K562 (cell line): Measurements from ENCODE around the gene STING1. TPM values are rescaled to one million over a fixed set of nuclear protein-coding genes. Genes with fewer than 3 reads are reported as not detected.
A peak's percentile ranks its signal among the peaks of the same experiment; 100 is the strongest.

ENCODE experiments used
- EP300 ChIP-seq: IDR thresholded peaks from 2 replicates; pipeline ENCODE4 v1.6.1; 2012; ENCODE audit warnings: low read length, improper control_type of control experiment
- FOXP1 ChIP-seq: sonication (generic); formaldehyde crosslinking; IDR thresholded peaks from 2 replicates; pipeline ENCODE4 v1.8.0; 2022; ENCODE audit warnings: mild to moderate bottlenecking, missing genetic modification reagents
- GABPA ChIP-seq: fragments of 200-800 bp; sonication (Bioruptor generic); conservative IDR thresholded peaks from 2 replicates; pipeline ENCODE4 v1.6.1; 2016; ENCODE audit warnings: low read depth, missing genetic modification characterization, missing compliant biosample characterization
- MAZ ChIP-seq, 2 experiments: fragments of 450-650 bp in 1 of 2; sonication (generic) in 1 of 2; formaldehyde crosslinking; IDR thresholded peaks in 1 of 2; conservative IDR thresholded peaks in 1 of 2; 2 replicates each; pipeline versions ENCODE4 v1.4.0 to v1.5.0; 2020; ENCODE audit warnings: mild to moderate bottlenecking in 1 of 2, missing genetic modification reagents in 1 of 2
- MTA2 ChIP-seq: fragments of 450-650 bp; IDR thresholded peaks from 2 replicates; pipeline ENCODE4 v1.6.1; 2016; ENCODE audit warnings: low read depth
- NBN ChIP-seq: fragments of 450-650 bp; IDR thresholded peaks from 2 replicates; pipeline ENCODE4 v1.6.1; 2016; ENCODE audit warnings: low read depth, mild to moderate bottlenecking
- NCOA1 ChIP-seq: fragments of 450-650 bp; IDR thresholded peaks from 2 replicates; pipeline ENCODE4 v1.6.1; 2016; ENCODE audit warnings: low read depth
- NFIC ChIP-seq: fragments of 450-650 bp; IDR thresholded peaks from 2 replicates; pipeline ENCODE4 v1.6.1; 2017; ENCODE audit warnings: mild to moderate bottlenecking, inconsistent platforms
- NFRKB ChIP-seq: fragments of 450-650 bp; IDR thresholded peaks from 2 replicates; pipeline ENCODE4 v1.6.1; 2016; ENCODE audit warnings: low read depth
- POLR2AphosphoS5 ChIP-seq: IDR thresholded peaks from 2 replicates; pipeline ENCODE4 v1.6.1; 2011; ENCODE audit warnings: mild to moderate bottlenecking, low read depth, low read length, moderate library complexity; ENCODE audit not compliant: control insufficient read depth, insufficient read depth
- RBBP5 ChIP-seq: fragments of 200-600 bp; sonication (generic); IDR thresholded peaks from 2 replicates; pipeline ENCODE4 v1.6.1; 2012; ENCODE audit warnings: borderline replicate concordance, mild to moderate bottlenecking, low read length, control low read depth, inconsistent platforms; ENCODE audit not compliant: insufficient read depth, poor library complexity, severe bottlenecking
- RCOR1 ChIP-seq, 2 experiments: IDR thresholded peaks; 2 replicates each; pipeline ENCODE4 v1.6.1; 2012; ENCODE audit warnings: low read depth in 2 of 2, low read length in 2 of 2, borderline replicate concordance in 1 of 2, improper control_type of control experiment in 1 of 2
- RFX1 ChIP-seq: fragments of 450-650 bp; IDR thresholded peaks from 2 replicates; pipeline ENCODE4 v1.6.1; 2016; ENCODE audit warnings: mild to moderate bottlenecking, moderate library complexity
- SMAD1 ChIP-seq: fragments of 150-350 bp; IDR thresholded peaks from 2 replicates; pipeline ENCODE4 v1.6.1; 2014; ENCODE audit warnings: low read length, low read depth; ENCODE audit not compliant: partially characterized antibody
- SP1 ChIP-seq: sonication (generic); formaldehyde crosslinking; IDR thresholded peaks from 2 replicates; pipeline ENCODE4 v1.8.1; 2022; ENCODE audit warnings: mild to moderate bottlenecking, missing genetic modification reagents
- SRF ChIP-seq, 2 experiments: fragments of 250-450, 450-650 bp in 1 of 2; sonication (Bioruptor Pico) in 1 of 2; sonication (generic) in 1 of 2; formaldehyde crosslinking; IDR thresholded peaks; 2 replicates each; pipeline versions ENCODE4 v1.5.0 to v1.5.1; 2020 to 2022; ENCODE audit warnings: mild to moderate bottlenecking in 1 of 2, missing genetic modification reagents in 1 of 2
- TOE1 ChIP-seq, 2 experiments: fragments of 450-650 bp in 1 of 2; sonication (generic) in 1 of 2; formaldehyde crosslinking in 1 of 2; IDR thresholded peaks; 2 replicates each; pipeline versions ENCODE4 v1.7.1 to v1.8.0; 2016 to 2022; ENCODE audit warnings: borderline replicate concordance in 2 of 2, mild to moderate bottlenecking in 2 of 2, antibody characterized with exemption in 1 of 2, inconsistent platforms in 1 of 2, low read depth in 1 of 2, missing genetic modification reagents in 1 of 2, moderate library complexity in 1 of 2
- ZNF445 ChIP-seq: fragments of 250-450 bp; sonication (Bioruptor Pico); IDR thresholded peaks from 2 replicates; pipeline ENCODE4 v1.4.0; 2020; ENCODE audit warnings: low read depth, mild to moderate bottlenecking, moderate library complexity
- ZNF589 ChIP-seq: fragments of 200-800 bp; sonication (Bioruptor generic); IDR thresholded peaks from 2 replicates; pipeline ENCODE4 v1.6.1; 2016; ENCODE audit warnings: low read depth, missing genetic modification characterization, missing compliant biosample characterization
- ZNF830 ChIP-seq: fragments of 250-450 bp; sonication (Bioruptor Pico); IDR thresholded peaks from 2 replicates; pipeline ENCODE4 v1.5.0; 2021; ENCODE audit warnings: mild to moderate bottlenecking
- polyA plus RNA-seq, 8 experiments: library from polyadenylated mRNA; depleted of rRNA in 4 of 8; stranded (reverse) in 5 of 8; unstranded in 3 of 8; fragments of >200 nt; fragmentation: Nextera tagmentation in 2 of 8; fragmentation: Illumina TruSeq in 1 of 8; extraction: Ambion mirVana in 2 of 8; extraction: Trizol in 1 of 8; gene quantifications; 2 replicates each; pipeline versions ENCODE4 v1.2.1 to v1.2.3, GENCODE V29; 2011 to 2014; ENCODE audit warnings: inconsistent platforms in 1 of 8, missing spikeins in 1 of 8
- total RNA-seq, 7 experiments: library from RNA; depleted of rRNA in 6 of 7; stranded (reverse); fragments of >200 nt in 6 of 7; fragmentation: Illumina TruSeq in 2 of 7; extraction: Trizol in 2 of 7; gene quantifications; 2 replicates each; pipeline versions ENCODE4 v1.2.1 to v1.2.3, GENCODE V29; 2011 to 2021; ENCODE audit warnings: low replicate concordance in 1 of 7
- TF ChIP-seq, protein P1 (sequence below): fragments of 450-650 bp; formaldehyde crosslinking; IDR thresholded peaks from 2 replicates; pipeline ENCODE4 v1.4.0; 2022; ENCODE audit warnings: mild to moderate bottlenecking, moderate library complexity
- TF ChIP-seq, protein P2 (sequence below): fragments of 250-450 bp; sonication (Bioruptor Pico); IDR thresholded peaks from 2 replicates; pipeline ENCODE4 v1.5.0; 2021
- TF ChIP-seq, protein P3 (sequence below): IDR thresholded peaks from 2 replicates; pipeline ENCODE4 v1.6.1; 2011; ENCODE audit warnings: borderline replicate concordance, low read depth, mild to moderate bottlenecking, moderate library complexity, low read length; ENCODE audit not compliant: insufficient read depth, poor library complexity, severe bottlenecking

Gene STING1
- total and polyA plus RNA-seq, 9 of the 15 experiments (the other 6 are each of a cell fraction or from before 2014, with no cell fraction given) = 20.8 to 69.1 (median 44.7) TPM

DNA sequence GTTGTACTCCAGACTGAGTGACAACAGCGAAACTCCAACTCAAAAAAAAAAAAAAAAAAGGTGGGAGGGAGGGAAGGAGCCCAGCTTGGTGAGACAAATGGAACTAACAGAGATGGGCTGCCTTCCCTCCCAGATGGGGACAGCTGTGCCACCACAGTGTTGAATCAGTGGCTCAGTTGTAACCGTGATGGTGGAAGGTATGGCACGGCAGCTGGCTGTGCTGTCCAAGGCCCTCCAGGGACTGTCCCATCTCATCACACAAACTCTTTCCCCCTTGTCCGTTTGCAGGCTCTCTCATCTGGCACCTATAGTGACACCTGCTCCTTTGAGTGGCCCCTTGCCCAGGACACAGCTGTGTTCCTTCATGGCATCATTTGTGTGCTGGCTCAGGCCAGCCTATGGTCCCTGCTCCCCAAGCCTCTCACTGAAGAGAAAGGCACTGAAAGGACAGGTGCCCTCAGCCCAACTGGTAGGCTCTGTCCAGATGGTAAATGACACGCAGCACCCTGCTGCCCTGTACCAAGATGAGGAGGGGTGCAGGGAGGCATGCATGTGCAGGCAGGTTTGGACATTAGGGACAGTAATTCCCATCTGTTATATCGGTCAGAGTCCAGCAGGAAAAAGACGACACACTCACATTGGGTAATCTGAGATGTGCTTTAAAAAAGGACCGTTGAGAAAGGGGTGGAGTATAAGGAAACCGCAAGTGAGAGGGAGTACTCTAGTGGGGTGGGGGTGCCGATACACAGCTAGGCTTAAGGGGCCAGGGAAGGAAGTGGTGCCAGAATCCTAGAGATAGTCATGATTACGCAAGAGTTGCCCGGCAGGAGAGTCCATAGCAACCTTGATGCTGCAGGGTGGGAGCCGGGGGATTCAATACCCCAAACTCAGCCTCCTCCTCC is 7.4 kb downstream of the STING1 start (continued):
- peak; percentile 72 for TF ChIP-seq NFIC
- TF ChIP-seq SRF (CRISPR knock-in tag; IDR thresholded peaks at IDR 0.05) = 0 out of 4 replicates have a peak, but pooled peaks of 1 of the 2 experiments have one; percentile 28
- TF ChIP-seq, protein P1, sequence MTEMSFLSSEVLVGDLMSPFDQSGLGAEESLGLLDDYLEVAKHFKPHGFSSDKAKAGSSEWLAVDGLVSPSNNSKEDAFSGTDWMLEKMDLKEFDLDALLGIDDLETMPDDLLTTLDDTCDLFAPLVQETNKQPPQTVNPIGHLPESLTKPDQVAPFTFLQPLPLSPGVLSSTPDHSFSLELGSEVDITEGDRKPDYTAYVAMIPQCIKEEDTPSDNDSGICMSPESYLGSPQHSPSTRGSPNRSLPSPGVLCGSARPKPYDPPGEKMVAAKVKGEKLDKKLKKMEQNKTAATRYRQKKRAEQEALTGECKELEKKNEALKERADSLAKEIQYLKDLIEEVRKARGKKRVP = peak; percentile 28; the same call in 1 of the 2 replicates
- TF ChIP-seq GABPA (tag) = 0 out of 2 replicates have a peak, but pooled peaks have one; percentile 60
- no peak for TF ChIP-seq RBBP5
- no peak for TF ChIP-seq ZNF445
- TF ChIP-seq NCOA1 = peak; percentile 80
- TF ChIP-seq, protein P2, sequence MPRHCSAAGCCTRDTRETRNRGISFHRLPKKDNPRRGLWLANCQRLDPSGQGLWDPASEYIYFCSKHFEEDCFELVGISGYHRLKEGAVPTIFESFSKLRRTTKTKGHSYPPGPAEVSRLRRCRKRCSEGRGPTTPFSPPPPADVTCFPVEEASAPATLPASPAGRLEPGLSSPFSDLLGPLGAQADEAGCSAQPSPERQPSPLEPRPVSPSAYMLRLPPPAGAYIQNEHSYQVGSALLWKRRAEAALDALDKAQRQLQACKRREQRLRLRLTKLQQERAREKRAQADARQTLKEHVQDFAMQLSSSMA = no peak
- peak; percentile 59; the same call in 1 of the 2 replicates for TF ChIP-seq ZNF830 (CRISPR knock-in tag)
- 0 out of 2 replicates have a peak, but pooled peaks have one; percentile 67 for TF ChIP-seq TOE1 (IDR thresholded peaks at IDR 0.05; ENCODE audit: borderline replicate concordance)
- no peak for TF ChIP-seq TOE1 (CRISPR knock-in tag; IDR thresholded peaks at IDR 0.05; ENCODE audit: borderline replicate concordance, low read depth)
- peak; percentile 81 for TF ChIP-seq NBN
- TF ChIP-seq ZNF589 (CRISPR knock-in tag) = peak; percentile 38; the same call in 1 of the 2 replicates
- 0 out of 2 replicates have a peak, but pooled peaks have one; percentile 45 for TF ChIP-seq NFRKB
- peak; percentile 35 for TF ChIP-seq SMAD1
- TF ChIP-seq RCOR1 (IDR thresholded peaks at IDR 0.05; ENCODE audit: borderline replicate concordance in 1 of 2, low read depth in 2 of 2, low read length in 2 of 2) = peak; percentile 67 to 92; a peak in 3 of 4 replicates
- peak; percentile 47 for TF ChIP-seq MTA2
- peak; percentile 53; the same call in 1 of the 2 replicates for TF ChIP-seq POLR2AphosphoS5
- TF ChIP-seq SP1 (CRISPR knock-in tag) = peak; percentile 73; the same call in 1 of the 2 replicates
- TF ChIP-seq, protein P3, sequence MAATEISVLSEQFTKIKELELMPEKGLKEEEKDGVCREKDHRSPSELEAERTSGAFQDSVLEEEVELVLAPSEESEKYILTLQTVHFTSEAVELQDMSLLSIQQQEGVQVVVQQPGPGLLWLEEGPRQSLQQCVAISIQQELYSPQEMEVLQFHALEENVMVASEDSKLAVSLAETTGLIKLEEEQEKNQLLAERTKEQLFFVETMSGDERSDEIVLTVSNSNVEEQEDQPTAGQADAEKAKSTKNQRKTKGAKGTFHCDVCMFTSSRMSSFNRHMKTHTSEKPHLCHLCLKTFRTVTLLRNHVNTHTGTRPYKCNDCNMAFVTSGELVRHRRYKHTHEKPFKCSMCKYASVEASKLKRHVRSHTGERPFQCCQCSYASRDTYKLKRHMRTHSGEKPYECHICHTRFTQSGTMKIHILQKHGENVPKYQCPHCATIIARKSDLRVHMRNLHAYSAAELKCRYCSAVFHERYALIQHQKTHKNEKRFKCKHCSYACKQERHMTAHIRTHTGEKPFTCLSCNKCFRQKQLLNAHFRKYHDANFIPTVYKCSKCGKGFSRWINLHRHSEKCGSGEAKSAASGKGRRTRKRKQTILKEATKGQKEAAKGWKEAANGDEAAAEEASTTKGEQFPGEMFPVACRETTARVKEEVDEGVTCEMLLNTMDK = no peak
- peak; percentile 98 for TF ChIP-seq EP300
- TF ChIP-seq RFX1 = peak; percentile 78; the same call in 1 of the 2 replicates
- TF ChIP-seq FOXP1 (CRISPR knock-in tag) = peak; percentile 68; the same call in 1 of the 2 replicates
- peak; percentile 55 to 93; a peak in 3 of 4 replicates for TF ChIP-seq MAZ (CRISPR knock-in tag; conservative IDR thresholded peaks at IDR 0.05 in 1 of 2, IDR thresholded peaks at IDR 0.05 in 1 of 2)
